Vagina (tissue), 2 donors: Measurements from ENCODE around the gene FREM2. TPM values are rescaled to one million over a fixed set of nuclear protein-coding genes. Genes with fewer than 3 reads are reported as not detected.

Experiments
- DNase-seq, 2 donors: peaks; one replicate each; pipeline ENCODE4 v3.0.0-alpha.2; 2017; ENCODE audit errors: extremely low spot score in 2 of 2
- H3K27ac ChIP-seq: fragments of 200-600 bp; sonication (generic); one replicate; pipeline ENCODE4 v1.5.1; 2019
- H3K27me3 ChIP-seq: fragments of 200-600 bp; sonication (generic); one replicate; pipeline ENCODE4 v1.5.1; 2019
- H3K36me3 ChIP-seq, 2 donors: fragments of 200-600 bp; sonication (generic); one replicate each; pipeline ENCODE4 v1.5.1; 2017 to 2019
- H3K4me1 ChIP-seq: fragments of 200-600 bp; sonication (generic); one replicate; pipeline ENCODE4 v1.5.1; 2019
- H3K4me3 ChIP-seq, 2 donors: fragments of 200-600 bp; sonication (generic); 1 replicate in 1 of 2; 2 replicates in 1 of 2; pipeline ENCODE4 v1.5.1; 2016 to 2019
- H3K9me3 ChIP-seq: fragments of 200-600 bp; sonication (generic); one replicate; pipeline ENCODE4 v1.5.1; 2019
- CTCF ChIP-seq, 3 experiments: fragments of 450-650 bp in 2 of 3; fragments of 200-600 bp in 1 of 3; sonication (generic) in 1 of 3; IDR thresholded peaks; one replicate each; pipeline ENCODE4 v1.5.1; 2017 to 2019; ENCODE audit warnings: antibody characterized with exemption in 3 of 3, mild to moderate bottlenecking in 2 of 3, moderate library complexity in 2 of 3
- POLR2A ChIP-seq, 2 donors: fragments of 450-650 bp; IDR thresholded peaks; one replicate each; pipeline ENCODE4 v1.6.1; 2017; ENCODE audit warnings: antibody characterized with exemption in 2 of 2, mild to moderate bottlenecking in 2 of 2, moderate library complexity in 2 of 2
- POLR2AphosphoS5 ChIP-seq, 2 donors: sonication (generic); formaldehyde crosslinking; IDR thresholded peaks; one replicate each; pipeline ENCODE4 v1.9.0; 2017; ENCODE audit warnings: antibody characterized with exemption in 2 of 2, mild to moderate bottlenecking in 2 of 2, low read depth in 1 of 2; ENCODE audit not compliant: insufficient read depth in 1 of 2
- intact Hi-C: fragments of 100-400 bp; cut with DNase I; formaldehyde crosslinking; loops from one replicate; pipeline ENCODE4 v1.15.1; 2023
- total RNA-seq: library from RNA; depleted of rRNA; stranded (reverse); fragments of >200 nt; gene quantifications from one replicate; pipeline ENCODE4 v1.2.3, GENCODE V29; 2016

Gene FREM2
- total RNA-seq, 1 donor from 2014 or later, result 0.98 TPM

- no peaks in the 10 kb centered on the region for H3K27me3 ChIP-seq
- no peak overlapping the region for H3K4me3 ChIP-seq
- no peaks in the 10 kb centered on the region for H3K36me3 ChIP-seq
- no peak overlapping the region for H3K27ac ChIP-seq
- intact Hi-C loops, result no loop called here
- H3K9me3 ChIP-seq, result no peaks in the 10 kb centered on the region
- TF ChIP-seq POLR2A (IDR thresholded peaks at IDR 0.05) (no peak), POLR2AphosphoS5 (IDR thresholded peaks at IDR 0.05; ENCODE audit: insufficient read depth in 1 of 2, low read depth in 1 of 2) (no peak), CTCF (IDR thresholded peaks at IDR 0.05) (no peak)
- H3K4me1 ChIP-seq, result no peaks in the 10 kb centered on the region
- DNase-seq, result no peak
These were observed 192.4 kb downstream of the FREM2 start for GRCh38 chr13:38879278-38879677.

- H3K27ac ChIP-seq, result no peak overlapping the region
- H3K9me3 ChIP-seq, result no peaks in the 10 kb centered on the region
- no peaks in the 10 kb centered on the region for H3K36me3 ChIP-seq
- no peaks in the 10 kb centered on the region for H3K27me3 ChIP-seq
- intact Hi-C loops, result no loop called here
- no peaks in the 10 kb centered on the region for H3K4me1 ChIP-seq
- H3K4me3 ChIP-seq, result no peak overlapping the region
- TF ChIP-seq POLR2AphosphoS5 (IDR thresholded peaks at IDR 0.05; ENCODE audit: insufficient read depth in 1 of 2, low read depth in 1 of 2), result no peak
- no peak for TF ChIP-seq POLR2A (IDR thresholded peaks at IDR 0.05)
- no peak for TF ChIP-seq CTCF (IDR thresholded peaks at IDR 0.05)
- no peak for DNase-seq
These were observed 192.9 kb downstream of the FREM2 start for GRCh38 chr13:38879786-38880185.

- Histone ChIP-seq H3K4me3 (no peak overlapping the region), H3K9me3 (no peaks in the 10 kb centered on the region), H3K27me3 (no peaks in the 10 kb centered on the region), H3K27ac (no peak overlapping the region), H3K4me1 (no peaks in the 10 kb centered on the region), H3K36me3 (no peaks in the 10 kb centered on the region)
- intact Hi-C loops, result no loop called here
- DNase-seq, result no peak
- TF ChIP-seq POLR2A (IDR thresholded peaks at IDR 0.05) (no peak), CTCF (IDR thresholded peaks at IDR 0.05) (no peak), POLR2AphosphoS5 (IDR thresholded peaks at IDR 0.05; ENCODE audit: insufficient read depth in 1 of 2, low read depth in 1 of 2) (no peak)
These were observed 193.5 kb downstream of the FREM2 start for GRCh38 chr13:38880397-38880796.

GRCh38 chr13:38883783-38884182, 196.9 kb downstream of the FREM2 start:
- intact Hi-C loops, result no loop called here
- Histone ChIP-seq H3K4me3 (no peak overlapping the region), H3K4me1 (no peaks in the 10 kb centered on the region), H3K27me3 (no peaks in the 10 kb centered on the region), H3K36me3 (no peaks in the 10 kb centered on the region), H3K27ac (no peak overlapping the region), H3K9me3 (no peaks in the 10 kb centered on the region)
- no peak for TF ChIP-seq POLR2A (IDR thresholded peaks at IDR 0.05)
- TF ChIP-seq POLR2AphosphoS5 (IDR thresholded peaks at IDR 0.05; ENCODE audit: insufficient read depth in 1 of 2, low read depth in 1 of 2), result no peak
- no peak for TF ChIP-seq CTCF (IDR thresholded peaks at IDR 0.05)
- no peak for DNase-seq

- Histone ChIP-seq H3K36me3 (no peaks in the 10 kb centered on the region), H3K4me1 (no peaks in the 10 kb centered on the region), H3K9me3 (no peaks in the 10 kb centered on the region), H3K27me3 (no peaks in the 10 kb centered on the region), H3K27ac (no peak overlapping the region), H3K4me3 (no peak overlapping the region)
- no peak for TF ChIP-seq POLR2A (IDR thresholded peaks at IDR 0.05)
- no peak for TF ChIP-seq CTCF (IDR thresholded peaks at IDR 0.05)
- TF ChIP-seq POLR2AphosphoS5 (IDR thresholded peaks at IDR 0.05; ENCODE audit: insufficient read depth in 1 of 2, low read depth in 1 of 2), result no peak
- no peak for DNase-seq
- intact Hi-C loops, result no loop called here
These were observed 201.4 kb downstream of the FREM2 start for GRCh38 chr13:38888309-38888708.
